ENCODE data around the gene MIAT. TPM values are rescaled to one million over a fixed set of nuclear protein-coding genes. Genes with fewer than 3 reads are reported as not detected.

MIAT gene
- total RNA-seq, 4 donors from 2014 or later: 2.0 to 3.0 (median 2.4) TPM

GRCh38 chr22:26619510-26619909, 37.9 kb upstream of the MIAT start:
- DNase-seq (ENCODE audit: low spot score) (no peak), ATAC-seq (ENCODE audit: low FRiP score) (no peak)
- TF ChIP-seq CTCF (IDR thresholded peaks at IDR 0.05): no peak

- no peak for DNase-seq (ENCODE audit: low spot score)
- ATAC-seq (ENCODE audit: low FRiP score): no peak
- TF ChIP-seq CTCF (IDR thresholded peaks at IDR 0.05): no peak
Observed at GRCh38 chr22:26620197-26620596, 37.2 kb upstream of the MIAT start.

GRCh38 chr22:26621663-26622062, 35.7 kb upstream of the MIAT start, which contains the start of gene CRYBA4:
CRYBA4 (plus strand) TSS chr22:26621963; CDS start chr22:26622597, 634 bp downstream.
- ATAC-seq (ENCODE audit: low FRiP score): no peak
- DNase-seq (ENCODE audit: low spot score): no peak
- no peak for TF ChIP-seq CTCF (IDR thresholded peaks at IDR 0.05)

GRCh38 chr22:26623984-26624383, 33.4 kb upstream of the MIAT start:
- no peak for TF ChIP-seq CTCF (IDR thresholded peaks at IDR 0.05)
- ATAC-seq (ENCODE audit: low FRiP score) (no peak), DNase-seq (ENCODE audit: low spot score) (no peak)

- no peak for DNase-seq (ENCODE audit: low spot score)
- ATAC-seq (ENCODE audit: low FRiP score): no peak
- TF ChIP-seq CTCF (IDR thresholded peaks at IDR 0.05): no peak
Observed at GRCh38 chr22:26624803-26625202, 32.6 kb upstream of the MIAT start.

- DNase-seq (ENCODE audit: low spot score): no peak
- no peak for TF ChIP-seq CTCF (IDR thresholded peaks at IDR 0.05)
- ATAC-seq (ENCODE audit: low FRiP score): no peak
Observed at GRCh38 chr22:26629988-26630761, 27.2 kb upstream of the MIAT start.

- DNase-seq (ENCODE audit: low spot score): no peak
- no peak for ATAC-seq (ENCODE audit: low FRiP score)
- TF ChIP-seq CTCF (IDR thresholded peaks at IDR 0.05): no peak
Observed at GRCh38 chr22:26631282-26631681, 26.1 kb upstream of the MIAT start.
